Ecto neural progenitor cell (in vitro differentiated cells): ENCODE data around the gene HS6ST3.

Source experiments
- DNase-seq: peaks from one replicate; pipeline ENCODE4 v3.0.0-alpha.2; 2018; ENCODE audit warnings: low spot score

The HS6ST3 gene

DNA sequence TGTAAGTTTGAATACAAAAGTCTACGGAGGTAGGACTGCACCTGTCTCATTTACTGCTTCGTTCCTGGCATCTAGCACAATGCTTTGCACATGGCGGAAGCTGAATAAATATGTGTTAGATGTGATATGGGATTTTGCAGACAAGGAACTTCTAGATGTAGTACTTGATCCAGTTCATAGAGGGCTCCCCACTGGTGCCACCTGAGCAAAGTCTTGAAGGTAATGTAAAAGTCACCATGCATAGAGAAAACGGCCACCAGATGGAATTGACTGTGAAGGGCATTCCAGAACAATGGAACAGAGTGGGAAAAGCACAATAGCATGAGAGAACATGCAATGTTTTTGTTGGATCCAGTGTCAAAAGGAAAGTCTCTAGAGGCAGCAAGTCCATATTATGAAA is 209.3 kb downstream of the HS6ST3 start:
- no peak for DNase-seq

DNA sequence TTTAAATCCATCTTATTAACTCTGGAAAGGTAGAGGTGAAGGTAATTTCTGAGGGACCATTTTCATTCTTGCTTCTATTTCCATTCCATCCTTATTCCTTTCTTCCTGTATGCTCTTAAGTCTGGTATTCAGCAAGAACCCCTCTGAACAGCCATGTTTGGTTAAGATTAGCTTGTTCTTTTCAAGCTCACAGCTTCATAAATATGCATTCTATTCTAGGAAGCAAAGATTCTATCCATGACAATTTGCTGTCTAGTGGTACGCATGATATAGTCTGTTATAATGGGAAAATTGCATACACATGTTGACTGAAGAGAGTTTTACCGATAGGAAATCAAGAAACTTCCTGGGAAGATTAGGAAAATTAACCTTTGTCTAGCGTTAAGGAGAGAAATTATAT is 218.7 kb downstream of the HS6ST3 start:
- no peak for DNase-seq

DNA sequence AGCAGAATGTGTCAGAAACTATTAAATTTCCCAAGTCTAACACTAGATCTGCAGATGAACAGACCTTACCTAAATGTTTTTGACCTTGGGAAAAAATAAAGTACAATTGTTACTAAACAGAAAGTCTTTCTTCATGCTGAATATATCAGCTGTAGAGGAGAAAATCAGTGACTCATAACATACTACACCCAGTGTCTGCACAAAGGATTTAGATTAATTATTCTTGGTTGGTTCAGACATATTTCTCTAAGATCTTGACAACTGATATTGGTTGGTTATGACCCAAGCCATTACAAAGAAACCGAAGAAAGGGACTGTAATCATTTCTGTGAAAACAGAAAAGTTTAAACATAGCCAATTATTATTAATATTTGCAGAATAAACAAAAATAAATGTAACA is 225.1 kb downstream of the HS6ST3 start:
- DNase-seq: no peak

DNA sequence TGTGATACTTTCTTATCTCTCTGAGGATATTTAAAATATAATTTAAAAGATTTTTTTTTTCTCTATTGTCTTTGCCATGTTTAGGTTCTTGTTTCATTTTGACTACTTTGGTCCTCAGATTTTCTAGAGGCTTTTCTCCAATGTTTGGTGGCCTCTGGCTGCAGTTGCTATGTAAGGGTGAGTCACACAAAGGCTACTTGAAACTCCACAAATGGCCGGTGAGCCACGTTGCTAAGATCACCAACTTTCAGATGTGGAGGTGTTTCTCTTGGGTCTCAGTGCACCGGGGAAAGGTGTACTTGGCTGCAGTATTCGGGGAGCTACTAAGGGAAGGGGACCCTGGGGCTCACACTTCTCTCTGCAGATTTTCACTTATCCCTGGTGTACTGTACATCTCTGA is 248.1 kb downstream of the HS6ST3 start:
- no peak for DNase-seq

DNA sequence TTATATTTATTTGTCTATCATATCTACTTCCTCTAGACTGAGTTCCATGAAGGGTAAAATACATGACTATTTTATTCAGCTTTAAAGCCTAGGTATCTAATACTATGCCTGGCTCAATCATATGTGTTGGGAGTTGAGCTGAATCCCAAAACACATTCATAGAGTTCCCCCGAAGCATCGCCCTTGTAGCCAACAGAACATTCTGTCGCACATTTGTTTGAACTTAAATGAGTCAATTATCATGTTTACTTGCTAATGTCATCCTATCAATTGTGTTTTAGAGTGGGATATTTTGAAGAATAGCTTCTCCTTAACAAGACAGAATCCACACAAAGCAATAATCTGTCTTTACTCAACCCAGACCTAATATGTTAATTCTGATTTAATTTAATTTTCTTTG is 252.4 kb downstream of the HS6ST3 start:
- no peak for DNase-seq

DNA sequence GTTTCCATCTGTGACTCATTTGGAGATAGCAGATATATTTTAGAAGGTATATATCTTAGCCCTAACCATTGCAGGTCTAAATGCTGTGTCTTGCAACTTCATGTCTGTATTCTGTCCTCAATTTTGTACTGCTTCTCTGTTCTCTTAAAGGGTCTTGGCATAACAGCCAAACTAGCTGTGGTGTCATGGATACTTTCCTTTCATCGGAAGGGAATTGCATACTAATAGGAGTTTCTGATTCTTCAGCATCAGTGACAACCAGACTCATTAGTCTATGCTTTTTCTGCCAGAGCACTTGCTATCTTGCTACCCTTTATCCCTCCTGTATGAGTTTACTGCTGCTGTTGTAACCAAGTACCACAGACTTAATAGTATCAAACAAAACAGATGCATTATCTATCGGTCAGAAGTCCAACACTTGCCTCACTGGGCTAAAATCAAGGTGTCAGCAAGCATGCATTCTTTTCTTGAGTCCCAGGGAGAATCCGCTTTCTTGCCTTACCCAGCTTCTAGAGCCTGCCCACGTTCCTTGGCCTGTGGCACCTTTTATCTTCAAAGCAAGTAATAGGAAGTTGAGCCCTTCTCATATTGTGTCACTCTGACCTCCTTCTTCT is 253.1 kb downstream of the HS6ST3 start:
- DNase-seq: no peak

DNA sequence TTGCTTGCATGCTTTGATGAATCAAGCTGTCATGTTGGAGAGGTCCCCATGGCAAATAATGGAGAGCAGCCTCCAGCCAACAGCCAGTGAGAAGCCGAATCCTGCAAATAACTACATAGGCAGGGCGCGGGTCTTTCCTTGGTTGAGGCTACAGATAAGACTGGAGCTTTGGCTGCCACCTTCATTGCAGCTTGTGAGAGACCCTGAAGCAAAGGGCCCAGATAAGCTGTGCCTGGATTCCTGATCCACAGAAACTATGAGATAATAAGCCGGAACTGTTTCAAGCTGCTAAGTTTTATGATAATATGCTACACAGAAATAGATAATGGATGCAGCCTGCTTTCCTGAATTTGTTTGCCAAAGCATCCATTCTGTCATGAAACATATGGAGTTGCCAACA is 257.0 kb downstream of the HS6ST3 start:
- DNase-seq: no peak

DNA sequence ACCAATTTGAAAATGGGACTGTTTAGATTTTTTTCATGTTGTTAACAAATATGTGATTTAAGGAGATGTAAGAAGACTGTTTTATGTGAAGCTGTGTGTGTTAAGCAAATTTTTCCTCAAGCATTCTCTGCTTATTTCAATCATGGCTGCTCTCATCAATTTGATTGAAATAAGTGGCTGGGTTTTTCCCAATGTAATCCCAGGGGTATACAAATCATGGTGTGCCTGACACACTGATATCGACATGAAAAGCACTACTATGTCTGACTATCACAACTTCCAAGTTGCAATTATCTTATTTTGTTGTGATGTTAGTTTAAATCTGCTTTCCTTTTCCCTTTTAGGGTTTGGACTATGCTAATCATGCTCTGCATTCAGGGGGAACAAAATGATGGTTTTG is 283.7 kb downstream of the HS6ST3 start:
- no peak for DNase-seq

DNA sequence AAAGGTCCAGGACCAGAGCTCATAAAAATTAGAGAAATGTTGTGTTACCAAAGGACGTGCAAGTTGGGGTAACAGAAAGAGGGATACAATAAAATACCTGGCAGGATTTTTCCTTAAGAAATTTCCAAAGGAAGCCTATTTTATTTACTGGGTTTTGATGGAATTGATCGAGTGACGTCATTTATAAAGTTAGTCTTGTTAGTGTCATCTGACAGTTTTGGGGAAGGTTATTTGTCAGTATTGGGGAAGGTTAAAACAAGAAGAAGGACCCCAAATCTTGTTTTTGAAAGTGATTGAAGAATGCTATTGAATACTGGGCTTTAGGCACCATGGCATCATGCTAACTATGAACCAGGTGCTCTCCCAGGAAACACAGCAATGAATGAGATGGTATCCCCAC is 287.9 kb downstream of the HS6ST3 start:
- no peak for DNase-seq

DNA sequence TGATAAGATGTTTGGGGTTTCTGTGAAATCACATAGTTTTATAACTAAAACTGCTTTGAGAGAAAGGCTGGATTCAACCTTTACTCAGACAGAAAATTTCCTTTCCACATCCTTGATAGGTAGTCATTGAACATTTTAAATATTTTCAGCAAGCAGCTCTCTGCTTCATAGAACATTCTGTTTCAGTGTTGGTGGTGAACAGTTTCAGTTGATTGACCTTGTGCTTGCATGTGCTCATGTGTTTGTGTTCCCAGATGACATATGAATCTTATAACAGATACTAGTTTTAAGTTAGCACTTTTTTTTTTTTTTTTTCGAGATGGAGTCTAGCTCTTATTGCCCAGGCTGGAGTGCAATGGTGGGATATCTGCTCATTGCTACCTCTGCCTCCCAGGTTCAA is 290.1 kb downstream of the HS6ST3 start:
- no peak for DNase-seq

DNA sequence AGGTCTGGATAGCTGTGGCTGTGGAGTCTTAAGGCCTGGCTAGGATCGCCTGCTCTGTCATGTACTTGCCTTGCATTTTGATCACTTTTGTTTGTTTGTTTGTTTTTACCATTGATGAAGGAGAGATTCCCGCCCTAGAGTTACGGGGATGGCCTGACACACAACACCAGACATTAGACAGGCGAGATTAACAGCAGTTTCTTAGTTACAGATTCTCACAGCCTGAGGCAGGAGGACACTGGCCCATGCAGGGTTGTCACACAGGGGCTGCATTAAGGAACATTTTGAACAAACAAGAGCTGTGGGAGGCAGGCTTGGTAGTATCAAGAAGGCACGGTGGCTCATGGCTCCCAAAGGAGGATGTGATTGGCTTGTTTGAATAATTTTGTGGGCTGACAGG is 291.8 kb downstream of the HS6ST3 start:
- DNase-seq: no peak

DNA sequence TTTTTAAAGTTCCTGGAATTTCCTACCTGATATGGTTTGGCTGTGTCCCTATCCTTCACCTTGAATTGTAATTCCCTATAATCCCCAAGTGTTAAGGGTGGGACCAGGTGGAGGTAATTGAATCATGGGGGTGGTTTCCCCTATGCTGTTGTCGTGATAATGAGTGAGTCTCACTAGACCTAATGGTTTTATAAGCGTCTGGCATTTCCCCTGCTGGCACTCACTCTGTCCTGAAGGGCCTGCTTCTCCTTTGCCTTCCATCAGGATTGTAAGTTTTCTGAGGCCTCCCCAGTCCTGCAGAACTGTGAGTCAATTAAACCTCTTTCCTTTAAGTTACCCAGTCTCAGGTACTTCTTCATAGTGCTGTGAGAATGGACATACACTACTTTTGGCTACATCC is 298.7 kb downstream of the HS6ST3 start:
- no peak for DNase-seq

DNA sequence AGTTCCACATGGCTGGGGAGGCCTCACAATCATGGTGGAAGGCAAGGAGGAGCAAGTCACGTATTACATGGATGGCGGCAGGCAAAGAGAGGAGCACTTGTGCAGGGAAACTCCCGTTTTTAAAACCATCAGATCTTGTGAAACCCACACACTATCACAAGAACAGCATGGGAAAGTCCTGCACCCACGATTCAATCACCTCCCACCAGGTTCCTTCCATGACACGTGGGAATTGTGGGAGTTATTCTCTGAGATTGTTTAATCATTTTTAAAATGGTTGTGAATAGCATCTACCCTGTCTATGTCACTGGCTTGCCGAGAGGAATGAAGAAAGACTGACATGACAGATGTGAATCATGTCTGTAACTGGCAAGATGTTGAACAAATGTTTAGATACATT is 301.7 kb downstream of the HS6ST3 start:
- no peak for DNase-seq

DNA sequence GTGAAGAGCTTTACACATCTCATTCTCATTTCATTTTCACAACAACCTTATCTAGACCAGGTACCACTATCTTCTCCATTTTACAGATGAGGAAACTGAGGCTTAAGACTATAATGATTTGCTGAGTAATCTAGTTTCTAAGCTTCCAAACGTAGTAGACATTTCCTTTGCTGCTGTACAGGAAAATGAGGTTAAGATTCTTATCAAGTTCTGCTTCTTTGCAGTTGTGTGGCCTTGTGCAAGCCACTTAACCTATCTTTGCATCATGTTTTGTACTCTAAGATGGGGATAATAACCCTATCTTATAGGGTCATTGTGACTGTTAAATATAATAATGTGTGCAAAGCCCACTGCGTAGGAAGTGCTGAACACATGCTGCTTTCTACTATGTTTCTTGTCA is 307.9 kb downstream of the HS6ST3 start:
- DNase-seq: no peak

DNA sequence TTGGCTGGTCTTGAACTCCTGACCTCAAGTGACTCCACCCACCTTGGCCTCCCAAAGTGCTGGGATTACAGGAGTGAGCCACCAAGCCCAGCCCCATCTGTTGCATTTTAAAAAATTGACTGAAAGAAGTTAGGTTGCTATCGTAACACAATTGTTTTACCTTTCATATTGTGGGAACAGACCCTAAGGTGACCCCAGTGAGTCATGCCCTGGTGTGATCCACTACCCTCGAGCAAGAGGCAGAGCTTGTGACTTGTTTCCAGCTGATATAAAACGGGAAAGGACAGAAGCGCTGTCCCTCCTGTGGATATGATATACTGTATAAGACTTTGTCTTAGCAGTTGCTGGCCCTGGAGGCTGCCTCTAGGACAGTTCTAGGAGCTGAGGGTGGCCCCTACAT is 308.6 kb downstream of the HS6ST3 start:
- no peak for DNase-seq

DNA sequence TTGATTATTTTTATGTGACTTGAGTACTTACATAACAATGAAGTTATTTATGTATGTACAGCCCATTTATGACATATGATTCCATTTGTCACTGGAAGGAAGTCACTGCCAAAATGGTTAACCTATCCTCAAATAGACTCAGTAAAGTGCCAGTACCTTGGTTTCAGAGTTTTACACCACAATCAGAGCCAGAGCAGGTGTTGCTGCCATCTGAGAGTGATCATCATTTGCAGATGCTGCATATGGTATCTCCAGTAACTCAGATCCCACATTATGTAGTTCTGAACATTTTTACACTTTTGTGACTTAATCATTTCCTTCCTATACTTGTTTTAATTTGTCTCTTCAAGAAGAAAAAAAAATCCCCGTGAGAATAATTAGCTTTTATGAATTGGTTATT is 313.3 kb downstream of the HS6ST3 start:
- no peak for DNase-seq

DNA sequence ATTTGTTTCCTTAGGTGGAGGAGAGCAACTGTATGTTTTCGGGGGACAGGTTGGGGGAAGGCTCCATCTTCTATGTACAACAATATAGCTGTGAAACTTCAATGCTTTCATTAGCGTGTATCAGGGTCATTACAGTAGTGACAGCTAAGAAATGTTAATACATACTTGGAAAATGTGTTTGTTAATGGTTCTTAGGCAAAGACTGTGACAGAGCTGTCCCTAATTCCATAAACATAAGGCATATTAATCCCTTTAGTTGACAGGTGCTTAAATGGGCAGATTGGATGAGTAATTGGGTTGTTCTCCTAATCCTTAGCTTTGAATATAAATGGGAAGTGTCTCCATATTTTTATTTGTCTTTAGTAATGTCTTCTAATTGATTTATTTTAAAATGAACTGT is 313.7 kb downstream of the HS6ST3 start:
- DNase-seq: no peak

DNA sequence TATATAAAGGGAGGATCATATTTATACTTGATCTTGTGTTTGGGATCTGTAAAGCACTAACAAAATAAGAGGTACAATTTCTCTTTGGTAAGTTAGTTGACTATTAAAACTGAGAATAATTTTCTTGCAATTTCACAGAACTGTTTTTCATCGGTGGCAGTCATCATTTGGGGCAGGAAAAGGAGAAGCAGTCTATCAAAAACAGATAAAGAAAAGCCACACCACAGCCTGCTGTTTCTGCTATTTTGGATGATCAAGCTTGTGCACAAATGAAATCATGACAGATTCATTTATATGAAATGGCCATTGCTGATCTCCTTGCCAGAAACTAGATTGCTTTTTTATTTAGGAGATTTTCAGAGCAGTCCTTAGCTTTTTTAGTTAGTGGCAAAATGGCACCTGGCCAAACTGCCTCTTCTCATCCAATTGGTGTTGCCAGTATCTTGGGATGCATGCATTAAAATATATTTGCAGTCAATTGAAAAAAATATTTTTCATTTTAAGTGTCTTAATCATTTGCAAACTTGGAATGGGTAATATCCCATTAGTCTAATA is 326.0 kb downstream of the HS6ST3 start:
- no peak for DNase-seq

DNA sequence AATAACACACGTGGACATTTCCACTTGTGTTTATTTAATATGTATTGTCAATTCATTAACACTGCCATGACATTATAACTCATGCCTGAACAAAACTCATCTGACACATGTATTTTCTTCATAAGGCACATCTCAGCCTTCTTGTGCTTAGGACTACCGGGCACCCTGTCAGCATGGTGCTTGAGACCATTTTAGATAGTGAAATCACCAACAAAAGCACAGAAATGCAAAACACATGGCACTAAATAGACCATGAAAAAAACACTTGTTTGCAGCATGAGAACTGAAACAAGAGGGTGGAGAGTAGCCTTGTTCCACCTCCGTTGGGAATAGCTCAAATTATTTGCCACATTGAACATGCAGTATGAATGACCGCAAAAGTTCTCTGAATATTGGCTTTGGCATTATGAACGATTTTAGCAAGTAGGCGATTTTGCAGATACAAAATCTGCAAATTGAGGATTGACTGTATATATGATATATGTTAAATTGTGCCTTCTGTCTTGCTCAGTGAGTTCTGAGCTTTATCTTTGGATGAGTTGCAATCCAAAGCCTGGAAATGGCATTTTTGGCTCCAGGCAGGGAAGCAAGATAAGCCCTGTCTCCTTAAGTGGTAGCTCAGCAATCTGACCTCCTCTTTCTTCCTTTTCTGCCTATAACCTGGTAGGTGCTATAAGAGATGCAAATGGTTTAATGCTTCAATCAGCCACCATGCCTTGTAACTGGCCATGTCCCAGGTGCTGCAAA is 328.2 kb downstream of the HS6ST3 start:
- no peak for DNase-seq

DNA sequence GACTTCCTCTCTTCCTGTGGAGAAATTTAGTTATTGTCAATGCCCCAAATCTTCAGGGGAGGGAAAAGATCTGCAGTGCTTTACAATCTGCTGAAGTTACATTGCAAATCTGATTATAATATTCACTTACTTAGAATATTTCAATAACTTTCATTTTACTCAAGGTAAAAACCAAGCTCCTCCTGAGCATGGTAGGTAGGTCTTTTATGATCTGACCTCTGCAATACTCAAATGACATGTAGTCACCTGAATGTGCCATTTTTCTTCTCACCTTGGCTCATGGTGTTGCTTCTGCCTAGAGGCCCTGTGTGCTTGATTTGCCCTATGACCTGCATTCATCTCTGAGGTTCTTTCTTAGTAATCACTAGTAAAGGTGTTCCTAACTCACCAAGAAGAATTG is 331.4 kb downstream of the HS6ST3 start:
- no peak for DNase-seq

DNA sequence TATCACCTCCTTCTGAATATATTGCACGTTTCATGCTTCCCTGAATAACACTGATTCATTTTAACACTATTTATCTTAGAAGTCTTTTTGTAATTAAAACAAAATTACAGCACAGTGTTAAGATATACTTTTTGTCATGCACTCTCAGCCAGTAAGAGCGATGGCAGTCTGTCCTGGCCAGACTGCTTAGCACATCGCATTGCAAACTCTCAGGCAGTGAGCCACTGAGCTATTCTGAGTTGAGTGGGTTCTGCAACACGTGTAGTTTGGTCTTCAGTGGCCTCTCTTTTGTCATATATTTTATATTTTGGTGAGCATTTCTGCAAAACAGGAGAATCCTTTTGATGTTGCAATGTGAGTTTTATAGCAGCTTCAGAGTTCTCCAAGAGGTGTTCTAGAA is 332.1 kb downstream of the HS6ST3 start:
- DNase-seq: no peak

DNA sequence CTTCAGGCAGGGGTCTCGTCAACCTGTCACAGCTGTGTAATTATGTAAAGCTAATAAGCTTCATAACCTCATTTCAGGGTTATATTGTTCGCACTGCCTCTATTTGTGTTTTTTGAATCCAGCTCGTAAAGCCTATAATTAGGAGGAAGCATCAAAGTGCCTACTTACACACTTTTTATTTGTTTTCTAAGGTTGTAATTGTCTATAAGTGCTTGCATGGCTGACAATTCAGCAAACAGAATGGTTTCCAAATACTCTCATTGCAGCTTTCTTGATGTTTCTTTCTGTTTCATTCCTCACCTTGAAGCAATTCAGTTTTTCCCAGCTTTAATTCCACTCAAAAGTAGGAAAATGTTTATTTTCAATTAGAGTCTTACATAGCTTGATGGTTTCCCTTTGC is 336.3 kb downstream of the HS6ST3 start:
- DNase-seq: no peak

DNA sequence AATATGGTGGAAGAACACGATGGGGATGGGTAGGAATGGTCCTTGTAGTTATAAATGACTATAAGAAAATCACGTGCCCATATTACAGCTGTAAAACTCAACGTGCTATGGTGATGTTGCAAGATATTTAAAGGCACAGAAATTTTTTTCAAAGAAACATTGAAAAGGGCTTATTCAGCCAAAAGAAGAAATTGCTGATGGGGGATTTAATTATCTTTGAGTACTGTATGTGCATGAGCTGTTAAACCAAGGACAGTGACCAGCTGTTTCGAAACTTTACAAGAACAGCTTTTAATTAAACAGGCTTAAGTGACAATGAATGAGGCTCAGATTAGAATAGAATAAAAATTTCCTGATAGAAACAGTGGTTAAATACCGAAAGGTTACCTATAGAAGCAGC is 339.0 kb downstream of the HS6ST3 start:
- DNase-seq: no peak

DNA sequence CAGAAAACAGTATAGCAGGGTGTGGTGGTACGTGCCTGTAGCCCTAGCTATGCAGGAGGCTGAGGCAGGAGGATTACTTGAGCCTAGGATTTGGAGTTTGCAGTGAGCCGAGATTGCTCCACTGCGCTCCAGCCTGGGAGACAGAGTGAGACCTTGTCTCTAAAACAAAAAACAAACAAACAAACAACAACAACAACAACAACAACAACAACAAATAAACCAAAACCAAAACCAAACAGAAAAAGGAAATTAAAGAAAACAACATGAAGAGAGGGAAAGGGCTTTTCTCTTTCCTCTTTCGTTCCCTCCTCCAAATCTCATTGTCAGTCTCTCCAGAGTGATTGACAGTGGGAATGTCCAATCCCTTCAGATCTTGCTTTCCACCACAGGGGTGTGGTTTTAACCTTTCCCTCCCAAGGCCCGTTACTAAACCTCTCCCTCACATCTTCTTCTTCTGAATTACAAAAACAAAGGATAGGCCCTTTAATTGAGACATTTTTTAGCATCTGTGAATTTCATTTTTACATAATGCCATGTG is 341.2 kb downstream of the HS6ST3 start:
- DNase-seq: no peak
